BLaER1 (cell line): ENCODE results near the gene POLR2J.
"Not testable (repeated sequence)": the region's sequence is repeated elsewhere in the genome, so short reads cannot be mapped to it uniquely, and the experiment has no call there.

Source experiments
- H3K27ac ChIP-seq: shearing (Covaris generic); formaldehyde crosslinking; 2 replicates; pipeline ENCODE4 v1.8.1; 2022
- H3K27me3 ChIP-seq: shearing (Covaris generic); formaldehyde crosslinking; 2 replicates; pipeline ENCODE4 v1.8.1; 2022
- H3K36me3 ChIP-seq: shearing (Covaris generic); formaldehyde crosslinking; 2 replicates; pipeline ENCODE4 v1.8.1; 2022
- H3K4me1 ChIP-seq: shearing (Covaris generic); formaldehyde crosslinking; 2 replicates; pipeline ENCODE4 v1.8.1; 2022
- H3K4me2 ChIP-seq: shearing (Covaris generic); formaldehyde crosslinking; 2 replicates; pipeline ENCODE4 v1.8.1; 2022
- H3K4me3 ChIP-seq: shearing (Covaris generic); formaldehyde crosslinking; 2 replicates; pipeline ENCODE4 v1.8.1; 2022
- H3K9ac ChIP-seq: shearing (Covaris generic); formaldehyde crosslinking; 2 replicates; pipeline ENCODE4 v1.8.1; 2022
- H3K9me3 ChIP-seq: shearing (Covaris generic); formaldehyde crosslinking; 2 replicates; pipeline ENCODE4 v1.8.1; 2022
- H4K20me1 ChIP-seq: shearing (Covaris generic); formaldehyde crosslinking; 2 replicates; pipeline ENCODE4 v1.8.1; 2022

The POLR2J gene

GRCh38 chr7:102507410-102508088 lies 28.8 kb upstream of the POLR2J start:
- H3K4me1 ChIP-seq, H3K9ac ChIP-seq, H4K20me1 ChIP-seq, H3K27ac ChIP-seq, H3K36me3 ChIP-seq, H3K4me2 ChIP-seq, H3K4me3 ChIP-seq, H3K9me3 ChIP-seq, H3K27me3 ChIP-seq: not testable (repeated sequence)

GRCh38 chr7:102505298-102506185 lies 26.8 kb upstream of the POLR2J start:
- H3K27ac ChIP-seq, H4K20me1 ChIP-seq, H3K4me2 ChIP-seq, H3K27me3 ChIP-seq, H3K4me3 ChIP-seq, H3K36me3 ChIP-seq, H3K9me3 ChIP-seq, H3K9ac ChIP-seq, H3K4me1 ChIP-seq: not testable (repeated sequence)

DNA sequence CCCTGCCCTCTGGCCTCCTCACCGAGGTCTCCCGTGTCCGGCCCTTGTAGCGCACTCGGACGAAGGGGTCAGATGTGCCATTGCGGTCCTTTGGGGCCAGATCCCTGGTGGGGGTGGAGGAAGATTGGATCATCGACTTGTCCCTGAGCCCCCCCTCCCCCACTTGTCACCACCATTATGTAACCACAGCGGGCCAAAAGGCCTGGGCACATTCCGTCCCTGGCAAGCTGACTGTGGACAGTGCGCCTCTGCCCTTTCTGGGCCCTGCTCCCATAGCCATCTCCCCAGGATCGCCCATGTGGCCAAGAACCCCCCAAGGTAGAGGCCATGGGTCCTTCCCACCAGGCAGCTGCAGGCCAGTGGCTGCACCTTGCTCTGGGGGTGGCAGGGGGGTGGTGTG lies 24.4 kb upstream of the POLR2J start:
- H3K27me3 ChIP-seq, H4K20me1 ChIP-seq, H3K4me1 ChIP-seq, H3K4me3 ChIP-seq, H3K36me3 ChIP-seq, H3K27ac ChIP-seq, H3K9ac ChIP-seq, H3K9me3 ChIP-seq, H3K4me2 ChIP-seq: not testable (repeated sequence)

GRCh38 chr7:102498321-102498720 lies 19.6 kb upstream of the POLR2J start:
- H3K27me3 ChIP-seq, H3K4me2 ChIP-seq, H3K9me3 ChIP-seq, H4K20me1 ChIP-seq, H3K27ac ChIP-seq, H3K9ac ChIP-seq, H3K36me3 ChIP-seq, H3K4me1 ChIP-seq, H3K4me3 ChIP-seq: not testable (repeated sequence)

GRCh38 chr7:102497308-102497707 lies 18.6 kb upstream of the POLR2J start:
- H3K4me3 ChIP-seq, H3K27me3 ChIP-seq, H3K9ac ChIP-seq, H4K20me1 ChIP-seq, H3K4me1 ChIP-seq, H3K27ac ChIP-seq, H3K4me2 ChIP-seq, H3K36me3 ChIP-seq, H3K9me3 ChIP-seq: not testable (repeated sequence)

DNA sequence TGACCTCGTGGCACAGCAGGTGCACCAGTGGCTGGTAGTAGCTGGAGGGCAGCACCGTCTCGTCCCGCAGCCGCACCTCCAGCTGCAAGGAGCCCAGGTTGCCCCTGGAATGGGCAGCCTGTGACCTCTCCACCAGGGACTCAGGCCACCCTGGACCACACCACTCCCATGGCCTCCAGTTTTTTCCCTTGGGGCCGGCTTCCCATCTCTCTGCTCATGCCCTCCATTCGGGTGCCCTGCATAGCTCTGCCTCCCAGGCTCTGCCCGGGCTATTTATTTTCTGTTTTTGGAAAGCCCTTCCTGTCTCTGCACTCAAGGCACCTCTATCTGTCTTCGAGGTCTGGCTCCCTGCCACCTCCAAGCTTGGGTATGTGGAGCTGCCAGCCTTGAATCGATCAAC lies 18.1 kb upstream of the POLR2J start:
- H3K9ac ChIP-seq, H3K4me1 ChIP-seq, H3K9me3 ChIP-seq, H3K27ac ChIP-seq, H3K36me3 ChIP-seq, H3K4me2 ChIP-seq, H3K4me3 ChIP-seq, H3K27me3 ChIP-seq, H4K20me1 ChIP-seq: not testable (repeated sequence)

DNA sequence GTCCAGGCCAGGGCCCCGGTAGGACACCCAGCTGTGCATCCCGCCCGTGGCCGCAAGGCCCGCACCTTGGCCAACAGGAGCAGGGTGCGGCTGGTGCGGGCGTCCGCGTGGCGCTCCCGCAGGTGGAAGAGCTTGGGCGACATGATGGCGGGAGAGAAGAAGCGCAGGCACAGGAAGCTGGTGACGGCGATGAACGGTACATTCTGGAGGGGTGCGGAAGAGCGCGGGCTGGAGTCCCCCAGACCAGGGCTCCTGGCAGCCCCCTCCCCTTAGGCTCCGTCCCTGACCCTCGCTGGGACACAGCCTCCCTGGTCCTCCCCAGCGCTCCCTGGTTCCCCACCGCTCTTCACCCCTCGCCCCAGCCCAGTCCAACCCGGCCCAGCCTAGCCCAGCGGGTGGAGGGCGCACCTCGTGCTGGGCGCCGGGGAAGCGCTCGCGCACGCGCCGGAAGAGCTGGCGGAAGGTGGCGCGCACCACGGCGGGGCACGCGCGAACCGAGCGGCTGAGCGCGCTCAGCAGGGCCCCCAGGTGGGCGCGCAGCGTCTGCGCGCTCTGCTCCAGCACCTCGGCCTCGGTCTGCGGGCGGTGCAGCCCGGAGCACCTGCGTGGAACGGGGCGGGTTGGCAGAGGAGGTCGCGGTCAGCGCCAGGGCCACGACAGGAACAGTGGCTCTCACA lies 15.9 kb upstream of the POLR2J start:
- not testable (repeated sequence) for H3K4me2 ChIP-seq, H3K36me3 ChIP-seq, H4K20me1 ChIP-seq, H3K27ac ChIP-seq, H3K4me3 ChIP-seq, H3K4me1 ChIP-seq, H3K9me3 ChIP-seq, H3K9ac ChIP-seq, H3K27me3 ChIP-seq

DNA sequence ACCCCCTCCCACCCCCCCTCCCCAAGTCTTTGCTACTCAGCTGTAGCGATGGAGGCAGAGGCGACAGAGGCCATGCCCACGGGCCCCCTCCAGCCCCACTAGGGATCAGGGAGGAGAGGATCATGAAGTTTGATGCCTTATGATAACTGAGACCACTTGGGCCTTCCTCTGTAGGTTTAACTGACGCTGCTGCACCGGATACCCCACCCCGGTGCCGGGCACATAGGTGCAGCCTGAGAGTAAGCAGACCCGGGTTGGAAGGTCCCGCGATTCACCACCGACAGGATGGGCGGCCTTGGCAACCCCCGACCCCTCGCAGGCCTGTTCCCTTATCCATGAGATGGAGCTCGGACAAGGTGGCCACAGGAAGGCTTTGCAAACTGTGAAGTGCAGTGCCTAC lies 15.3 kb upstream of the POLR2J start:
- H3K9ac ChIP-seq, H4K20me1 ChIP-seq, H3K27ac ChIP-seq, H3K27me3 ChIP-seq, H3K4me1 ChIP-seq, H3K36me3 ChIP-seq, H3K9me3 ChIP-seq: not testable (repeated sequence)
- Histone ChIP-seq H3K4me2 (peak overlapping the region; percentile 59), H3K4me3 (0 out of 2 replicates have a peak overlapping the region, but pooled peaks have one; percentile 41)

DNA sequence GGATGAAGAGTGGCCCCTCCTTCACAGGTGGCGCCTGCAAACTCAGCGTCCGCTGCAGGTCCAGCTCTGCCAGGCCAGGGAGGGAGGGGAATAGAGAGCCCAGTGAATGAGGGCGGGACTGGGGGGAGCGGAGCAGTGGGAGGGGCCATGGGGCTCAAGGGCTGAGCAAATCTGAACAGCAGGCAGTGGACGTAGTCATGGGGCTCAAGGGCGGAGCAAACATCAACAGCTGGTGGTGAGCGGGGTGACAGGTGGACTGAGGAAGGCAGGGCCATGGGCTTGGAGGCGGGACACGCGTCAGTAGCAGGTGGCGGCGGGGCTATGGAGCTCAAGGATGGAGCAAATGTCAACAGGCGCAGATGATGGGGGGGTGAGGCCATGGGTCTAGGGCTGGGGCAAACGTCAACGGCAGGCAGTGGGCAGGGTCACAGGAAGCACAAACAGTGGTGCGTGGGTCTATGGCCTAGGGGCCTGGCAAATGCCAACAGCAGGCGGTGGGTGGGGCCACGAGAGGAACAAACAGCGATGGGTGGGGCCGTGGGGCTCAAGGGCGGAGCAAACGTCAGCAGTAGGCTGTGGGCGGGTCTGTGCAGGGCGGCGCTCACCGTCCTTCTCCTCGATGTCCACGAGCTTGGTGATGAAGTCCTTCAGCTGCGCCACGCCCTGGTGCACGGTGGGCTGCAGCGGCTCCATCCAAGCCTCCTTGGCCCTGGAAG lies 14.7 kb upstream of the POLR2J start:
- not testable (repeated sequence) for H3K4me2 ChIP-seq, H3K9me3 ChIP-seq, H3K27ac ChIP-seq, H3K4me1 ChIP-seq, H3K4me3 ChIP-seq, H4K20me1 ChIP-seq, H3K9ac ChIP-seq, H3K27me3 ChIP-seq, H3K36me3 ChIP-seq

DNA sequence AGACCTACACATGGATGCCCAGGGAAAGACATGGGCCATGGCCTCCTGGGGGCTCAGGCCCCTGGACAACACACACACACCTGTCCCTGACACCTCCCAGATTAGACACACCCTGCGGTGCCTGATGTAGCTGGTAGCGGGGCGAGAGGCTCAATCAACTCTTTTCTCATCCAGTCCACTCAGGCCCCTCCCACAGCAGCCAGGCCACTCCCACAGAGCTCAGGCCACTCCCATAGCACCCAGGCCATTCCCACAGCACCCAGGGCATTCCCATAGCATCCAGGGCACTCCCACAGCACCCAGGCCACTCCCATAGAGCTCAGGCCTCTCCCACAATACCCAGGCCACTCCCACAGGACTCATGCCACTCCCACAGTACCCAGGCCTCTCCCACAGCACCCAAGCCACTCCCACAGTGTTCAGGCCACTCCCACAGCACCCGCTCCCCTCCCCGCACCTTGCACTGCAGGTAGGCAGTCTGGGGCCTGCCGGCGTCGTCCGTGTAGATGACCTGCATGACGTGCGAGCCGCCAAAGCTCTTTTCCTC lies 11.9 kb upstream of the POLR2J start:
- H3K9ac ChIP-seq, H3K9me3 ChIP-seq, H3K4me2 ChIP-seq, H3K27me3 ChIP-seq, H4K20me1 ChIP-seq, H3K27ac ChIP-seq, H3K4me3 ChIP-seq, H3K4me1 ChIP-seq, H3K36me3 ChIP-seq: not testable (repeated sequence)

DNA sequence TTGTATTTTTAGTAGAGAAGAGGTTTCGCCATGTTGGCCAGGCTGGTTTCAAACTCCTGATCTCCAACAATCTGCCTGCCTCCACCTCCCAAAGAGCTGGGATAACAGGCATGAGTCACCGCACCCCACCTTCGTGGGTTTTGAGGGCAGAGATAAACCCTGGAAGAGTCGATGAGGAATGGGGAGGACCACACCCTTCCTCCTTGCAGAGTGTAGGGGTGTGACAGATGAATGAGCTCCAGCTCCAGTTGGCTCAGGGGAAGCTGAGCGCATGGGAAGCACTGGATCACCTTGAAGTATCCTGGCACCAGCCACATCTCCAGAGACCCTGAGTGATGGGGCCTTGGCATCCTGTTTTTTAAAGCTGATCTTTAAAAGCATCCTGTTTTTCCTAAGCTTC lies 5.6 kb upstream of the POLR2J start:
- H3K9me3 ChIP-seq, H3K27me3 ChIP-seq, H3K27ac ChIP-seq, H3K4me3 ChIP-seq, H3K4me2 ChIP-seq, H3K4me1 ChIP-seq, H3K36me3 ChIP-seq, H3K9ac ChIP-seq, H4K20me1 ChIP-seq: not testable (repeated sequence)

DNA sequence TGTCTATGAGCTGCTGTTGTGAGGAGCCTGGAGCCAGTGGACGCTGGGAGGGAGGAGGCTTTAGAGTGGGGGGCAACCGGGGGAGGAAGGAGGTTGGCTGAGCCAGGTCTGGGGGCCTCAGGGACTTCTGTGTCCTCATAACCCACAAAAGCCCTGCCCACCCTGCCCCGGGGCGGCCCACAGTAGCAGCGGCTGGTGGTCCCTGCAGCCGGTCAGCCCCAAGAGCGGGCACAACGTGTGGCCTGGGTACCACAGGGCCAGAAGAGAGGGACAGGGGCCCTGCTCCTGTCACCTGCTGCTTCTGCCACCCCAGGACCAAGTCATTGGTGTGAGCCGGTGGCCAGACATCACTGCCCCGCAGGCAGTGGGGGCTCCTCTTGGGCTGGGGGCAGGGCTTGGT lies 3.2 kb upstream of the POLR2J start:
- not testable (repeated sequence) for H3K36me3 ChIP-seq, H3K9ac ChIP-seq, H3K9me3 ChIP-seq, H3K27me3 ChIP-seq, H3K4me2 ChIP-seq, H3K4me1 ChIP-seq, H4K20me1 ChIP-seq, H3K27ac ChIP-seq, H3K4me3 ChIP-seq

DNA sequence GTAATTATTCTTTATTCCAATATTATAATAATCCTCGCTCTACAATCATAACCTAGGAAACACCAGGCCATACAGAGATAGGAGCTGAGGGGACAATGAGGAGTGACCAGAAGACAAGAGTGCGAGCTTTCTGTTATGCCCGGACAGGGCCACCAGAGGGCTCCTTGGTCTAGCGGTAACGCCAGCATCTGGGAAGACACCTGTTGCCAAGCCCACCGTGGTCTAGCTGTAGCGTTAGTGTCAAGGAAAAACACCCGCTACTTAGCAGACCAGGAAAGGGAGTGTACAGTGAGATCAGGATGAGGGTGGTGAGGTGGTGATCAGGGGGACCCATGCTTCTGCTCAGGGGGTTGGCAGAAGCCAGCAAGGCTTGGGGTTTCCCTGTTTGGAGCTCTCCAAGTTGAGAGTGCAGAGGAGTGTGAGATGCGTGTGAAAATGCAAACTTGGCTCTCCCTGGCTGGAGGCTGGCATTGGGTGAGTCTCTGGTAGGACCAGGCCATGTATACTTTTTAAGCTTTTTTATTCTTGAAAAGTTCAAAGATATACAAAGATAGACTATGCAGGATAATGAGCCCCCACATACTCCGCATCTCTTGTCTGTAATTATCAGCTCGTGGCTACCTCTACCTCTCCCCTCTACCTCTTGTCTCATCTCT lies 1.4 kb upstream of the POLR2J start:
- not testable (repeated sequence) for H4K20me1 ChIP-seq, H3K9me3 ChIP-seq, H3K4me1 ChIP-seq, H3K9ac ChIP-seq, H3K4me2 ChIP-seq, H3K4me3 ChIP-seq, H3K27ac ChIP-seq, H3K27me3 ChIP-seq, H3K36me3 ChIP-seq

DNA sequence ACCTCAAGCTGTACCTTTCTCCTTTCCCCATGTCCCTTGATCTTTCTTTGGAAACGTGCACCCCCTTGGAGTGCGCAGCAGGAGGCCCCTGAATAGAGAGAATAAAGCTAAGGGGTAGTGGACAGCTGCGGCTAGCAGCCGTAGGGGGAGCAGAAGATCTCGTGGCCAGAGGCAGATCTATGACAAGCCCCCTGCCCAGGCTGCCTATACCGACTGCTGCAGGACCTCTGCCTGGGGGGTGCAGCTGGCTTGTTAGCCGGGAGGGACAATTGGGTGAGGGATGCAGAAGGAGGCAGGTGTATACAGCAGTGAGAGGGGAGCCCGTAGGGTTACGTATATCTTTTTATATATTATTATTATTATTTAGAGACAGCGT lies 475 bp upstream of the POLR2J start:
- H3K9me3 ChIP-seq, H3K27me3 ChIP-seq, H3K4me3 ChIP-seq, H3K27ac ChIP-seq, H4K20me1 ChIP-seq, H3K9ac ChIP-seq, H3K4me1 ChIP-seq, H3K36me3 ChIP-seq, H3K4me2 ChIP-seq: not testable (repeated sequence)
